HL-60 (cell line): ENCODE measurements around the gene MRPL42.

Experiments
- DNase-seq, 2 experiments: peaks; one replicate each; pipeline ENCODE4 v3.0.0-alpha.2; 2010 to 2020; ENCODE audit warnings: low read depth in 1 of 2, low spot score in 1 of 2
- H3K27ac ChIP-seq: fragments of 250-450 bp; sonication (Bioruptor Pico); replicated peaks from 2 replicates; pipeline ENCODE4 v1.5.1; 2020; ENCODE audit warnings: mild to moderate bottlenecking, moderate library complexity
- H3K27me3 ChIP-seq: fragments of 250-450 bp; sonication (Bioruptor Pico); 2 replicates; pipeline ENCODE4 v1.5.1; 2021; ENCODE audit warnings: mild to moderate bottlenecking, moderate library complexity; ENCODE audit not compliant: insufficient read depth, poor library complexity, severe bottlenecking
- H3K4me3 ChIP-seq: replicated peaks from 2 replicates; pipeline ENCODE4 v1.5.1; 2011; ENCODE audit warnings: mild to moderate bottlenecking, control low read depth, low read length; ENCODE audit not compliant: insufficient read depth
- GABPA ChIP-seq: IDR thresholded peaks from 2 replicates; pipeline ENCODE4 v1.6.1; 2012; ENCODE audit warnings: low read depth
- POLR2AphosphoS5 ChIP-seq: IDR thresholded peaks from 2 replicates; pipeline ENCODE4 v1.6.1; 2012; ENCODE audit warnings: low read depth
- SPI1 ChIP-seq: IDR thresholded peaks from 2 replicates; pipeline ENCODE4 v1.6.1; 2012; ENCODE audit warnings: low read depth, mild to moderate bottlenecking, borderline replicate concordance
- TF ChIP-seq, protein P1 (sequence below): IDR thresholded peaks from 2 replicates; pipeline ENCODE4 v1.6.1; 2012; ENCODE audit warnings: low read depth; ENCODE audit not compliant: insufficient replicate concordance
- TF ChIP-seq, protein P2 (sequence below): IDR thresholded peaks from one replicate; pipeline ENCODE4 v1.5.1; 2011; ENCODE audit warnings: low read length, control low read depth, inconsistent platforms; ENCODE audit not compliant: insufficient read depth

MRPL42 gene

DNA sequence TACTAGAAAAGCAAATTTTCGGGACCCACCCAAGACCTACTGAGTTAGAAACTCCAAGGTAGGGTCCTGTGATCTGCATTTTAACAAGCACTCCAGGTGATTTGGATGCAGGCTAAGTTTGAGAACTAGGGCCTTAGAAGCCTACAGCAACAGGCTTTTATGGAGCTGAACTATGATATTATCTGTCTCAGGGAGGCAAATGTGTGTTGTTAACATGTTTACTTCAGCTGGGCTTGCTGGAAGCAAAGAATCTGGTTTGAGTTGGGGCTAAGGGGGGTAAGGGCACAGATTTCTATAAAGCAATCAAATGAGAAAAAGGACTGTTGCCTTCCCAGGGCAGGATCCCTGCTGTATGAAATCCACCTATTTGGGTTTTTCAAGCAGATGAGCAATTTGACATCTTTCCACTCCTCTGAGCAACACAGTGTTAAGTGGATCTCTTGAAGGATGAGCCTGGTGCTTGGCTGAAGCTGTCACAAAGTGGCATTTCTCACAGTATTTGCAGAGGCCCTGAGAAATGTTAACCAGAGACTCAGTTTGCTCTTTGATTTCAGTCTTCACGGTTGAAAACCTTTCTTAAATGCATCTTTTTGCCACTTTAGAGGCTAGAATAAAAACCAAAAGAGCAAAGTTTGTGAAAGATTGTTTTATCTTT lies 68.9 kb downstream of the MRPL42 start:
- TF ChIP-seq POLR2AphosphoS5 = no peak
- TF ChIP-seq SPI1 = no peak
- TF ChIP-seq, protein P1, sequence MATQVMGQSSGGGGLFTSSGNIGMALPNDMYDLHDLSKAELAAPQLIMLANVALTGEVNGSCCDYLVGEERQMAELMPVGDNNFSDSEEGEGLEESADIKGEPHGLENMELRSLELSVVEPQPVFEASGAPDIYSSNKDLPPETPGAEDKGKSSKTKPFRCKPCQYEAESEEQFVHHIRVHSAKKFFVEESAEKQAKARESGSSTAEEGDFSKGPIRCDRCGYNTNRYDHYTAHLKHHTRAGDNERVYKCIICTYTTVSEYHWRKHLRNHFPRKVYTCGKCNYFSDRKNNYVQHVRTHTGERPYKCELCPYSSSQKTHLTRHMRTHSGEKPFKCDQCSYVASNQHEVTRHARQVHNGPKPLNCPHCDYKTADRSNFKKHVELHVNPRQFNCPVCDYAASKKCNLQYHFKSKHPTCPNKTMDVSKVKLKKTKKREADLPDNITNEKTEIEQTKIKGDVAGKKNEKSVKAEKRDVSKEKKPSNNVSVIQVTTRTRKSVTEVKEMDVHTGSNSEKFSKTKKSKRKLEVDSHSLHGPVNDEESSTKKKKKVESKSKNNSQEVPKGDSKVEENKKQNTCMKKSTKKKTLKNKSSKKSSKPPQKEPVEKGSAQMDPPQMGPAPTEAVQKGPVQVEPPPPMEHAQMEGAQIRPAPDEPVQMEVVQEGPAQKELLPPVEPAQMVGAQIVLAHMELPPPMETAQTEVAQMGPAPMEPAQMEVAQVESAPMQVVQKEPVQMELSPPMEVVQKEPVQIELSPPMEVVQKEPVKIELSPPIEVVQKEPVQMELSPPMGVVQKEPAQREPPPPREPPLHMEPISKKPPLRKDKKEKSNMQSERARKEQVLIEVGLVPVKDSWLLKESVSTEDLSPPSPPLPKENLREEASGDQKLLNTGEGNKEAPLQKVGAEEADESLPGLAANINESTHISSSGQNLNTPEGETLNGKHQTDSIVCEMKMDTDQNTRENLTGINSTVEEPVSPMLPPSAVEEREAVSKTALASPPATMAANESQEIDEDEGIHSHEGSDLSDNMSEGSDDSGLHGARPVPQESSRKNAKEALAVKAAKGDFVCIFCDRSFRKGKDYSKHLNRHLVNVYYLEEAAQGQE = no peak
- no peak for TF ChIP-seq GABPA
- TF ChIP-seq, protein P2, sequence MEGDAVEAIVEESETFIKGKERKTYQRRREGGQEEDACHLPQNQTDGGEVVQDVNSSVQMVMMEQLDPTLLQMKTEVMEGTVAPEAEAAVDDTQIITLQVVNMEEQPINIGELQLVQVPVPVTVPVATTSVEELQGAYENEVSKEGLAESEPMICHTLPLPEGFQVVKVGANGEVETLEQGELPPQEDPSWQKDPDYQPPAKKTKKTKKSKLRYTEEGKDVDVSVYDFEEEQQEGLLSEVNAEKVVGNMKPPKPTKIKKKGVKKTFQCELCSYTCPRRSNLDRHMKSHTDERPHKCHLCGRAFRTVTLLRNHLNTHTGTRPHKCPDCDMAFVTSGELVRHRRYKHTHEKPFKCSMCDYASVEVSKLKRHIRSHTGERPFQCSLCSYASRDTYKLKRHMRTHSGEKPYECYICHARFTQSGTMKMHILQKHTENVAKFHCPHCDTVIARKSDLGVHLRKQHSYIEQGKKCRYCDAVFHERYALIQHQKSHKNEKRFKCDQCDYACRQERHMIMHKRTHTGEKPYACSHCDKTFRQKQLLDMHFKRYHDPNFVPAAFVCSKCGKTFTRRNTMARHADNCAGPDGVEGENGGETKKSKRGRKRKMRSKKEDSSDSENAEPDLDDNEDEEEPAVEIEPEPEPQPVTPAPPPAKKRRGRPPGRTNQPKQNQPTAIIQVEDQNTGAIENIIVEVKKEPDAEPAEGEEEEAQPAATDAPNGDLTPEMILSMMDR = no peak
- no peak for DNase-seq
- H3K27me3 ChIP-seq = peaks cover 3% of the 10 kb centered on the region
- H3K4me3 ChIP-seq = no peak overlapping the region
- H3K27ac ChIP-seq = no peak overlapping the region

DNA sequence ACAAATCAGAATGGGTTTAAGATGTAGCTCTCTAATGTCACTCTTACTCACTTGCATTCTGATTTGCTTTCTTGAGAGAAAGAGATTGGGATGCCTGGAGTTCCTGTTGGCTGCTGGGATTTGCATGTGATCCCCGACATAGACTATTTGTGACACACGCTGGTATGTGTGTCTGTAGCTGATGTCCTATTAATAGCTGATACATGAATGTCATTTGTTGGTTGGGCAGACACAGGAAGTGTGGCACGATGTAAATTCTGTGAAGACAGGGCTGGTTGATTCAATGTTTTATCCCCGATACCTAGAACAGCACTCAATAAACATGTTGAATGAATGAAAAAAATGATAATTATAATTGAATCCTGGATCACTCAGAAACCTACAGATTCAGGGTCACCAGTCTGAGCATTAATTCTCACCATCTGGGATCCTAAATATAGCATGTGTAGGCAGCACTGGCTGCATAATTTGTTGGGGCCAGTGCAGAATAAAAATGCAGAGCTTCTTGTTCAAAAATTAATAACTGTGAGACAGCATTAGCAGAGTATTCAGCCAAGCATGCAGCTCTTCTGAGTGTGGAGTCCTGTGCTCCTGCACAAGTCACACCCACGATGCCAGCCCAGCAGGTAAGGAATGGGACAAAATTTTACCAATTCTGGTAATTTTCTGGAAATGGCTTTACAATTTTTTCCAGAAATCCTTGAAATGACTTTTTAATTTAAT lies 69.6 kb downstream of the MRPL42 start:
- Histone ChIP-seq H3K27me3 (peaks cover 3% of the 10 kb centered on the region), H3K27ac (no peak overlapping the region), H3K4me3 (no peak overlapping the region)
- DNase-seq = no peak
- TF ChIP-seq POLR2AphosphoS5 (no peak), SPI1 (no peak), GABPA (no peak)
- TF ChIP-seq, protein P2 = no peak
- TF ChIP-seq, protein P1 = no peak

DNA sequence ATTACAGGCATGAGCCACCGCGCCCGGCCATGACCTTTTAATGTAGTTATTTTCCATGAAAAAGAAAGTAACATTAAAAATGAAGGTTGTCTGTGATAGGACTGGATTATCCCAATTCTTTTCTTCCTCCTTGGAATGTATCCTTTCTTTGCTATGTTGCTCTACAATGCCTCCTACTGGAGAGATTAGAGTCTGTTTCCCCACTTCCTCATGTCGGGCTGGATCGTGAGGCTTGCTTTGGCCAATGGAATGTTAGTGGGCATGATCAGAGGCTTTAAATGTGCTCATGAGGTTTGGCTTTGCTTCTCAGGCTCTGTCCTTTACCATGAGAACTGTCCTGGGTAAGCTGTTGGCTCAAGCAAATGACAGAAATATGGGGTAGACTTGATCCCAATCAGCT lies 70.5 kb downstream of the MRPL42 start:
- TF ChIP-seq POLR2AphosphoS5 = no peak
- TF ChIP-seq, protein P1 = no peak
- TF ChIP-seq, protein P2 = no peak
- H3K27me3 ChIP-seq = peaks cover 3% of the 10 kb centered on the region

More for the DNA sequence above, 70.5 kb downstream of the MRPL42 start:
- DNase-seq = no peak
- no peak overlapping the region for H3K27ac ChIP-seq
- H3K4me3 ChIP-seq = no peak overlapping the region
